GM12878 (cell line): Measurements from ENCODE around the gene EPB41L2. TPM values are rescaled to one million over a fixed set of nuclear protein-coding genes. Genes with fewer than 3 reads are reported as not detected.

Source experiments
- BMI1 ChIP-seq: fragments of 450-650 bp; IDR thresholded peaks from 2 replicates; pipeline ENCODE4 v1.6.1; 2016; ENCODE audit warnings: mild to moderate bottlenecking, moderate library complexity, borderline replicate concordance
- ESRRA ChIP-seq: IDR thresholded peaks from 2 replicates; pipeline ENCODE4 v1.6.1; 2012; ENCODE audit warnings: mild to moderate bottlenecking, low read length, improper control_type of control experiment
- EZH2 ChIP-seq: IDR thresholded peaks from 2 replicates; pipeline ENCODE4 v1.6.1; 2012; ENCODE audit warnings: low read depth, mild to moderate bottlenecking, control low read depth, inconsistent platforms, low read length, borderline replicate concordance; ENCODE audit not compliant: control insufficient read depth
- KDM1A ChIP-seq: fragments of 200-600 bp; sonication (generic); IDR thresholded peaks from 2 replicates; pipeline ENCODE4 v1.6.1; 2016; ENCODE audit warnings: borderline replicate concordance
- RCOR1 ChIP-seq: conservative IDR thresholded peaks from 2 replicates; pipeline ENCODE4 v1.6.1; 2012; ENCODE audit warnings: low read depth, low read length, improper control_type of control experiment
- RELB ChIP-seq: fragments of 450-650 bp; IDR thresholded peaks from 2 replicates; pipeline ENCODE4 v1.6.1; 2017; ENCODE audit warnings: low read depth, mild to moderate bottlenecking, moderate library complexity
- SPI1 ChIP-seq: IDR thresholded peaks from 2 replicates; pipeline ENCODE4 v1.6.1; 2011; ENCODE audit warnings: low read depth, mild to moderate bottlenecking, low read length, moderate library complexity, borderline replicate concordance; ENCODE audit not compliant: insufficient read depth
- SREBF1 ChIP-seq: IDR thresholded peaks from 2 replicates; pipeline ENCODE4 v1.6.1; 2012; ENCODE audit warnings: mild to moderate bottlenecking, low read length
- SRF ChIP-seq, 2 experiments: IDR thresholded peaks; 2 replicates each; pipeline ENCODE4 v1.6.1; 2011; ENCODE audit warnings: low read depth in 2 of 2, low read length in 2 of 2, mild to moderate bottlenecking in 1 of 2, moderate library complexity in 1 of 2
- SUZ12 ChIP-seq: fragments of 200-600 bp; sonication (generic); IDR thresholded peaks from one replicate; pipeline ENCODE4 v1.6.1; 2018; ENCODE audit warnings: antibody characterized with exemption, mild to moderate bottlenecking; ENCODE audit not compliant: unreplicated experiment
- ZBTB11 ChIP-seq: fragments of 450-650 bp; formaldehyde crosslinking; IDR thresholded peaks from 2 replicates; pipeline ENCODE4 v1.5.0; 2022; ENCODE audit warnings: mild to moderate bottlenecking, missing genetic modification characterization
- polyA plus RNA-seq, 11 experiments: library from polyadenylated mRNA; depleted of rRNA in 4 of 11; unstranded in 6 of 11; stranded (reverse) in 5 of 11; fragments of >200 nt; fragmentation: Nextera tagmentation in 4 of 11; fragmentation: Illumina TruSeq in 1 of 11; extraction: Ambion mirVana in 4 of 11; extraction: Trizol in 1 of 11; gene quantifications; 1 replicate in 1 of 11; 2 replicates in 10 of 11; pipeline versions ENCODE4 v1.2.1 to v1.2.3, GENCODE V29; 2011 to 2016; ENCODE audit warnings: inconsistent platforms in 2 of 11, missing spikeins in 2 of 11, low read depth in 1 of 11
- total RNA-seq, 4 experiments: library from RNA; depleted of rRNA in 3 of 4; stranded (reverse); fragments of >200 nt in 3 of 4; fragmentation: Illumina TruSeq in 1 of 4; extraction: Trizol in 1 of 4; gene quantifications; 2 replicates each; pipeline versions ENCODE4 v1.2.1 to v1.2.3, GENCODE V29; 2013 to 2021

EPB41L2 gene
- total and polyA plus RNA-seq, 10 of the 15 experiments (the other 5 are each of a cell fraction or from before 2014, with no cell fraction given): 7.4 to 41.6 (median 19.0) TPM

GRCh38 chr6:130893277-130893676 is 169.8 kb downstream of the EPB41L2 start (continued):
- TF ChIP-seq ZBTB11 (no peak), ESRRA (no peak), SUZ12 (no peak), RCOR1 (no peak), SREBF1 (no peak), KDM1A (no peak), EZH2 (no peak), SRF (IDR thresholded peaks at IDR 0.05; ENCODE audit: low read depth in 2 of 2, low read length in 2 of 2) (no peak), RELB (no peak), BMI1 (no peak), SPI1 (no peak)
- TF ChIP-seq, all 136 proteins: peak for 0
